ENCODE data around the gene RFX7.

RFX7 gene

GRCh38 chr15:56222302-56222701 lies 21.4 kb downstream of the RFX7 start:
- no peak for TF ChIP-seq CTCF (IDR thresholded peaks at IDR 0.05; ENCODE audit: low read depth, low read length, missing control alignments)
- no peak for DNase-seq (ENCODE audit: extremely low read depth, low read depth)
- no peak overlapping the region for H3K4me3 ChIP-seq (replicated peaks; ENCODE audit: low read depth, low read length)

- TF ChIP-seq CTCF (IDR thresholded peaks at IDR 0.05; ENCODE audit: low read depth, low read length, missing control alignments) = no peak
- DNase-seq (ENCODE audit: extremely low read depth, low read depth) = no peak
- no peak overlapping the region for H3K4me3 ChIP-seq (replicated peaks; ENCODE audit: low read depth, low read length)
These were observed 26.3 kb downstream of the RFX7 start for GRCh38 chr15:56217341-56217740.

- no peak overlapping the region for H3K4me3 ChIP-seq (replicated peaks; ENCODE audit: low read depth, low read length)
- DNase-seq (ENCODE audit: extremely low read depth, low read depth) = no peak
- no peak for TF ChIP-seq CTCF (IDR thresholded peaks at IDR 0.05; ENCODE audit: low read depth, low read length, missing control alignments)
These were observed 27.9 kb downstream of the RFX7 start for GRCh38 chr15:56215769-56216168.

- TF ChIP-seq CTCF (IDR thresholded peaks at IDR 0.05; ENCODE audit: low read depth, low read length, missing control alignments) = no peak
- no peak for DNase-seq (ENCODE audit: extremely low read depth, low read depth)
- no peak overlapping the region for H3K4me3 ChIP-seq (replicated peaks; ENCODE audit: low read depth, low read length)
These were observed 31.6 kb downstream of the RFX7 start for GRCh38 chr15:56211960-56212550.

- no peak overlapping the region for H3K4me3 ChIP-seq (replicated peaks; ENCODE audit: low read depth, low read length)
- no peak for DNase-seq (ENCODE audit: extremely low read depth, low read depth)
- no peak for TF ChIP-seq CTCF (IDR thresholded peaks at IDR 0.05; ENCODE audit: low read depth, low read length, missing control alignments)
These were observed 32.6 kb downstream of the RFX7 start for GRCh38 chr15:56211064-56211463.

- TF ChIP-seq CTCF (IDR thresholded peaks at IDR 0.05; ENCODE audit: low read depth, low read length, missing control alignments) = no peak
- DNase-seq (ENCODE audit: extremely low read depth, low read depth) = no peak
- H3K4me3 ChIP-seq (replicated peaks; ENCODE audit: low read depth, low read length) = no peak overlapping the region
These were observed 35.0 kb downstream of the RFX7 start for GRCh38 chr15:56208641-56209155.

- no peak for DNase-seq (ENCODE audit: extremely low read depth, low read depth)
- TF ChIP-seq CTCF (IDR thresholded peaks at IDR 0.05; ENCODE audit: low read depth, low read length, missing control alignments) = no peak
- no peak overlapping the region for H3K4me3 ChIP-seq (replicated peaks; ENCODE audit: low read depth, low read length)
These were observed 35.5 kb downstream of the RFX7 start for GRCh38 chr15:56208185-56208584.

All from HFF-Myc (cell line).